Measurements from ENCODE around the gene ZNF283. TPM values are rescaled to one million over a fixed set of nuclear protein-coding genes. Genes with fewer than 3 reads are reported as not detected.

The ZNF283 gene
- total and polyA plus RNA-seq, 2 donors (not counting 1 experiment from before 2014, with no cell fraction given), result 2.1 to 20.8 TPM

- H3K79me2 ChIP-seq (ENCODE audit: control insufficient read depth, insufficient read depth, low read length), result no peaks in the 10 kb centered on the region
- Mint-ChIP-seq H3K9me3 (ENCODE audit: insufficient read depth) (peaks cover 33% of the 10 kb centered on the region), H3K4me3 (no peak within 1 kb of the TSS), H3K27ac (no peak within 1 kb of the TSS), H3K4me1 (no peaks in the 10 kb centered on the region), H3K27me3 (no peaks in the 10 kb centered on the region)
- H3K27me3 ChIP-seq (replicated peaks in 1 of 4; ENCODE audit: control extremely low read depth in 1 of 4, control insufficient read depth in 3 of 4, insufficient read depth in 4 of 4, low read length in 3 of 4), result no peaks in the 10 kb centered on the region
- H3K4me3 ChIP-seq (ENCODE audit: control extremely low read depth in 1 of 5, extremely low read depth in 1 of 5, insufficient read depth in 1 of 5, low read depth in 2 of 5, low read length in 4 of 5), result no peak within 1 kb of the TSS
- no CpG with 5 or more reads among the region's 2 CpGs for WGBS (ENCODE audit: insufficient coverage)
- no peak within 1 kb of the TSS for H3K4me2 ChIP-seq (replicated peaks; ENCODE audit: low read depth, low read length, poor library complexity, severe bottlenecking)
- TF ChIP-seq CTCF (IDR thresholded peaks at IDR 0.05) (no peak), EZH2 (IDR thresholded peaks at IDR 0.05; ENCODE audit: borderline replicate concordance, insufficient read depth, low read depth, low read length, poor library complexity, severe bottlenecking) (no peak)
- H3K36me3 ChIP-seq (replicated peaks in 1 of 2; ENCODE audit: control extremely low read depth in 1 of 2, control insufficient read depth in 1 of 2, extremely low read depth in 1 of 2, insufficient read depth in 2 of 2, low read length in 1 of 2), result peaks cover 0 to 6% of the 10 kb centered on the region in 2 experiments
- H4K20me1 ChIP-seq (ENCODE audit: control insufficient read depth, insufficient read depth, low read length, poor library complexity, severe bottlenecking), result no peaks in the 10 kb centered on the region
- H3K9ac ChIP-seq (ENCODE audit: low read length), result no peak within 1 kb of the TSS
- CTCF ChIA-PET, result no interaction called here
- H3K4me1 ChIP-seq (ENCODE audit: control insufficient read depth in 2 of 2, insufficient read depth in 2 of 2, low read length in 2 of 2), result no peaks in the 10 kb centered on the region
- no peak for DNase-seq
- no peak within 1 kb of the TSS for H2AFZ ChIP-seq (ENCODE audit: insufficient read depth, low read depth, low read length, poor library complexity, severe bottlenecking)
- no peak for ATAC-seq (ENCODE audit: low read depth)
- peaks cover 12 to 54% (median 30%) of the 10 kb centered on the region in 3 donors for H3K9me3 ChIP-seq (ENCODE audit: control extremely low read depth in 1 of 3, control insufficient read depth in 2 of 3, insufficient read depth in 1 of 3, low read length in 2 of 3)
- intact Hi-C loops (cut with micrococcal nuclease), result no loop called here
- POLR2A ChIA-PET, result no interaction called here
- no peak within 1 kb of the TSS for H3K27ac ChIP-seq (ENCODE audit: low read length in 2 of 2)
These were observed 56.7 kb downstream of the ZNF283 start, which contains the start of gene ZNF404 for GRCh38 chr19:43883864-43884263. Gene ZNF404, minus strand, starts transcription at chr19:43883964.

- DNase-seq (no peak), ATAC-seq (ENCODE audit: low read depth) (no peak)
- CTCF ChIA-PET, result no interaction called here
- TF ChIP-seq EZH2 (IDR thresholded peaks at IDR 0.05; ENCODE audit: borderline replicate concordance, insufficient read depth, low read depth, low read length, poor library complexity, severe bottlenecking) (no peak), CTCF (IDR thresholded peaks at IDR 0.05) (no peak)
- Mint-ChIP-seq H3K4me3 (no peak overlapping the region), H3K9me3 (ENCODE audit: insufficient read depth) (peaks cover 15% of the 10 kb centered on the region), H3K4me1 (peaks cover 4% of the 10 kb centered on the region), H3K27me3 (no peaks in the 10 kb centered on the region), H3K27ac (no peak overlapping the region)
- H4K20me1 ChIP-seq (ENCODE audit: control insufficient read depth, insufficient read depth, low read length, poor library complexity, severe bottlenecking), result no peaks in the 10 kb centered on the region
- WGBS (ENCODE audit: insufficient coverage), result no CpG with 5 or more reads among the region's 2 CpGs
- no peak overlapping the region for H3K4me3 ChIP-seq (ENCODE audit: control extremely low read depth in 1 of 5, extremely low read depth in 1 of 5, insufficient read depth in 1 of 5, low read depth in 2 of 5, low read length in 4 of 5)
- peaks cover under 1% of the 10 kb centered on the region in 2 donors for H3K4me1 ChIP-seq (ENCODE audit: control insufficient read depth in 2 of 2, insufficient read depth in 2 of 2, low read length in 2 of 2)
- H3K79me2 ChIP-seq (ENCODE audit: control insufficient read depth, insufficient read depth, low read length), result no peaks in the 10 kb centered on the region
- intact Hi-C loops (cut with micrococcal nuclease), result no loop called here
- no peak overlapping the region for H3K4me2 ChIP-seq (replicated peaks; ENCODE audit: low read depth, low read length, poor library complexity, severe bottlenecking)
- POLR2A ChIA-PET, result no interaction called here
- peaks cover 0 to 4% of the 10 kb centered on the region in 2 experiments for H3K36me3 ChIP-seq (replicated peaks in 1 of 2; ENCODE audit: control extremely low read depth in 1 of 2, control insufficient read depth in 1 of 2, extremely low read depth in 1 of 2, insufficient read depth in 2 of 2, low read length in 1 of 2)
- H3K9ac ChIP-seq (ENCODE audit: low read length), result no peak overlapping the region
- H3K27ac ChIP-seq (ENCODE audit: low read length in 2 of 2), result no peak overlapping the region
- H2AFZ ChIP-seq (ENCODE audit: insufficient read depth, low read depth, low read length, poor library complexity, severe bottlenecking), result no peak overlapping the region
- H3K27me3 ChIP-seq (replicated peaks in 1 of 4; ENCODE audit: control extremely low read depth in 1 of 4, control insufficient read depth in 3 of 4, insufficient read depth in 4 of 4, low read length in 3 of 4), result no peaks in the 10 kb centered on the region
- H3K9me3 ChIP-seq (ENCODE audit: control extremely low read depth in 1 of 3, control insufficient read depth in 2 of 3, insufficient read depth in 1 of 3, low read length in 2 of 3), result peaks cover 5 to 19% (median 13%) of the 10 kb centered on the region in 3 donors
These were observed 68.7 kb downstream of the ZNF283 start for GRCh38 chr19:43895727-43896308.
